Measurements from ENCODE around the gene JAKMIP3.

JAKMIP3 gene

DNA sequence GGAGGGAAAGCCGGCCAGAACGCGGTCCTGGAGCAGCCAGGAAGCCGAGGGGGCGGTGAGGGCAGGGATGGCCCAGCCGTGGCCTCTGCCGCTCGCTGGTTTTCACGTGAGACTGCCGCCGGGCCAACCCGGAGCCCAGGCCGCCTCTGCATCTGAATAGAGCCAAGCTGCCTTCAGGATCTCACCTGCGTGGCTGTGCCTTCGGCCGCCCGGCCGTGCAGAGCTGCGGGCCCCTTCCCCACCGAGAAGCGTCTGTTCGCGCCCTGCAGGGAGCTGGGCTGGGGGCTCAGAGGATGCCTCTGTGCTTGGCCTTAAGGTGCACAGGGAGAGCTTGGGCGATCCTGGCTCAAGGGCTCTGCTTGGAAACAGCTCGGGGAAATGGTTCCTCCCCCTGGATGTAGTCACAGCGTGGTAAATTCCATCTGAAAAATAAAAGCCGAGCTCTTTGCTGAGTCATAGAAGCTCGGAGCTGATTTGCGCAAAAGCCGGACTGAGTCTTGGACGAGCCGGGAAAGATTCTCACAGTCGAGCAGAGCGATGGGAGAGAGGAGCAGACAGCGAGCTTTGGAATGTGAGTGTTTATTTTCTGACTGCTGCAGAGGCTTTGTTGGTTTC, at the start of gene JAKMIP3:
JAKMIP3 (plus strand) TSS at position 456 of the 615 bp plus-strand sequence. CDS start 38,863 bp downstream, outside the sequence.
- no peak for DNase-seq

- DNase-seq, result no peak
Measured at GRCh38 chr10:132016514-132016913, 49.2 kb upstream of the JAKMIP3 start.

DNA sequence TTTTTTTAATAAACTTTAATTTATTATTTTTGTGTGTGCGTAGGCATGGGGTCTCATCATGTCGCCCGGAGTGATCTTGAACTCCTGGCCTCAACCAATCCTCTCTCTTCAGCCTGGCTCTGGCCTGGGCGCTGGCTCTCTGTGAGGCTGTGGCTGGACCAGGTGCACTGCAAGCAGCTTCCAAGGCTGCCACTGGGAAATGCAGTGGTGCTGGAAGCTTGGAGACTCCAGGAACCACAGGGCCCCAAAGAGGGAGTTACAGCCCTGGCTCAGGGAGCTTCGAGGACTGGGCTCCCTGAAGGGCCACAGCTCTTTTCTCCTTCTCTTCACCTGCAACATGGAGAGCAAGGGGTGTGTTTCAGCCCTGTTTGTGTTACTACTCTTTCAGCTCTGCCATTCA, 47.3 kb upstream of the JAKMIP3 start:
- DNase-seq, result no peak

- DNase-seq, result no peak
Measured at GRCh38 chr10:132019366-132019765, 46.4 kb upstream of the JAKMIP3 start.

- no peak for DNase-seq
Measured at GRCh38 chr10:132020456-132020855, 45.3 kb upstream of the JAKMIP3 start.

DNA sequence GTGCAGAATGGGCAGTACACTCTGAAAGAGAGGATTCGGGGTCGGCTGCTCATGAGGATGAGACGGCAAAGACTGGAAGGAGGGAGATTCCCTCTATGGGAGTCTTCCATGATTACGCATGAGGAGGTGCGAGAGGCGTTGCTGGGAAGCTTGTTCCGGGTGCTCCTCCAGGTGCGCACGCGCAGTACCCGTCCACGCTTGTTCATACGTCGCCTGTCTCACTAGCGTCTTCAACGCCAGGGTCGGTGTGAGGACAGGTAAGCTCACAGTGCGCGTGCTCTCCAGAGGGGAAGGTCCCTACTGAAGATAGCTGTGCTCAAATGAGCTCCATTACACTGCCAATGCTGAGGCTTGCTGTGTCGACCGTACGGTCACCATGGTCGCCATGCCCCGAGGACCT, 44.7 kb upstream of the JAKMIP3 start:
- no peak for DNase-seq

- DNase-seq, result no peak
Measured at GRCh38 chr10:132021504-132022143, 44.1 kb upstream of the JAKMIP3 start.

- DNase-seq, result no peak
Measured at GRCh38 chr10:132022241-132022640, 43.5 kb upstream of the JAKMIP3 start.

GRCh38 chr10:132023092-132023811, 42.5 kb upstream of the JAKMIP3 start:
- DNase-seq, result no peak

- DNase-seq, result no peak
Measured at GRCh38 chr10:132027423-132027983, 38.2 kb upstream of the JAKMIP3 start.

DNA sequence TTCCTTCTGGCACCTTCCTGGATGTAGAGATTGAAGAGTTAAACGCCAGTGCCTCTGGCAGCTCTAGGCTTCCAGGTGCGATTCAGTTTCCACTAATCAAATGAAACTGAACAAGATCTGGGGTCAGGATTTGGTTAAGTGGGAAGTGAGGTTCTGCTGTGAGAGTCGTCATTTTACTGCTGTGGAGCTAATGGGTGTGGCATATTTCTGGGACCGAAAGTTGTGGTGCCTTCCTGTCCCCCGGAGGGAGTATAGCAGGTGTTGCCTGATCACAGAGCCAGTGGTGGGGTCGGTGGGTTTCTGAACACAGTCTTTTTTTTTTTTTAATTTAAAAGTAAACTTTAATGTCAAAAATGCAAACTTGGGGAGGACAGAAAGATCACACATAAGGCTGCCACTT, 37.0 kb upstream of the JAKMIP3 start:
- DNase-seq, result no peak

DNA sequence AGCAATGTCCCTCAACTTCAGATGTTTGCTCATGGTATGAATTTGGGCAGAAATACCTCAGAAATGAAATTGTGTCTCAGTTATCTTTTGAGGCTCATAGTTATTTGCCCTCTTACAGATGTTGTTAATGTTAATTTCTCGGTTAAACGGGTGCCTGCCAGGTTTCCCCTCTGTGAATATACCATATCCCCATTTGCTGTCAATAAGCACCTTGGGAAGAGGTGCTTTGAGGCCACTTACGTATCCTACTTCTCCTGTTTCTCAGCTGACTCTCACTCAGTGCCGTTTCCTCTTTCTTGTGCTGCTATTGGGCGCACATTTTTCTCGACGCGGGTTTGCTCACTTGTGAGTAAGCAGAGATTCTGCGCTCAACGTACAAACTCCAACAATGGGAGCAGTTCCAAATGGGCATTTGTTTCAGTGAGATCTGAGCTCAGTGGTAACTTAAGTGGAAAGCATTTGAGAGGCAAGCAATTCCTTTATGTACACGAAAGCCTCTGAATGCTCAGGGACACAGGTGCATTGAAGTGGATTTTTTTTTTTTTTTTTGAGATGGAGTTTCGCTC, 34.8 kb upstream of the JAKMIP3 start:
- peak; percentile 46 for DNase-seq

GRCh38 chr10:132033632-132034031, 32.1 kb upstream of the JAKMIP3 start:
- no peak for DNase-seq

GRCh38 chr10:132035476-132035875, 30.3 kb upstream of the JAKMIP3 start:
- DNase-seq, result no peak

DNA sequence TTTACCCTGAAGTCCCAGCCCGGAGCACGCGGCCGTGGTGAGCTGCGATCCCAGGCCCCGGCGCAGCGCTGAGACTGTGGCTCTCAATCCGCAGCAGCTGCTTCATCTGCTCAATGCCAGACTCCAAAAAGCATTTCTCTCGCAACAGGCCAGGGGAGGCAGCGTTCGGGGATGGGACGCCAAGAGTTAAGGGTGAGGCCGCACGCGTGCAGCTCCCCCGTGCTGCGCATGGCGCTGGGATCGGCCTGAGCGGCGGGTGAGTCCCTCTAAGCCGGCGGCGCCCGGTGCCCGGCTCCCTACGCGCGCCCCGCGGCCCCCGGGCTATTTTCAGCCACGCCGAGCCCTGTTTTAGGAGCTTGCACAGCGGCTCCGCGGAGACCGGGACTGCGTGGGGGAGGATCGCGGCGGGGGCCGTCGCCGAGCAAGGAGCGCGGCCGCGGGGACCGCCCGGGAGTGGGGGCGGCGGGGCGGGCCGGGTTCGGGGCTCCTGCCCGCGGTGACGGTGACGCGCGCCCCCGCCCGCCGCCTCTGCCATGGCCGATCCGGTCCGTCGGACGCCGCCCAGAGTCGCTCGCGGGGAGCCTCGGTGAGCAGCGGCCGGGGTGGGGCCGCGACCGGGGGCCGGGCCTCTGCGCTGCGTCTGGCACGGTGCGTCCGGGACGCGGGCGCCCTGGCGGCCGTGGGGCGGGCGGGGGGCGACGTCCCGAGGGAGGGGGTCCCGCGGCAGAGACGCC, 29.4 kb upstream of the JAKMIP3 start:
- DNase-seq, result no peak

DNA sequence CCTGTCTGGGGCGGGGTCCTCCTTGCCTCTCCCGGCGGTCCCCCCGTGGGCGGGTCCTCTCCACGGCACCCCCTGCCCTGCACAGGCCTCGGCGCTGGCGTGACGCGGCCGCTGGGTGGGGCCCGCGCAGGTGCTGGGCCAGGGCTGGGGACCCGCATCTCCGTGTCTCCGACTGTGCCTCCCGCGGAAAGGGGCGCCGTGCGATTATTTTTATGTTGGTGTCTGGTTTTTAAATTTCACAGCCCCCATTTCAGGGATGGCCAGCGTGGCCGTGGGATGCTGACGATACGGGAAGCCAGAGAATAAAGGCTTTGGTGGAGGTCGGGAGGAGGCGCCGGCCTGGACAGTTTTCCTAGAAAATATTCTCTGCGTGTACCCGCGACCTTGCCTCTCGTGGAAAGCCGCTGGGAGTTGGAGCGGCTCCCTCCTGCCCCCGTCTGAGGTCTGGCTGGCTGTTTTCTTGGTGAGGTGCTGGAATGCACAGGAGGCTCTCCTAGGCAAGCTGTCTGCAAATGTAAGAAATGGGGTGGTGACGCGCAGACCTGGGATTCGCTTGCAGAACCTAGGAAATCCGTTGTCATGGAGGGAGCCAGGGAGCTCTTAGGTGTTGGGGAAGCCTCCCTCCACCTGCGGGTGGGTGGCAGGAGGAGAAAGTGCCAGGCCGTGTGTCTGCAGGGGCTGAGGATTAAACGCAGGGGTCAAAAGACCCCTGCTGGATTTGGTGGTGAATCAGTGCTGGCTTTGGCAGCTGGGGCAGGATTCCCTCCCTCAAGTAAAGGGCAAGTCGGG, 28.7 kb upstream of the JAKMIP3 start:
- no peak for DNase-seq

GRCh38 chr10:132037676-132037975, 28.1 kb upstream of the JAKMIP3 start:
- no peak for DNase-seq

- no peak for DNase-seq
Measured at GRCh38 chr10:132039371-132039770, 26.4 kb upstream of the JAKMIP3 start.

GRCh38 chr10:132040046-132040445, 25.7 kb upstream of the JAKMIP3 start:
- no peak for DNase-seq

DNA sequence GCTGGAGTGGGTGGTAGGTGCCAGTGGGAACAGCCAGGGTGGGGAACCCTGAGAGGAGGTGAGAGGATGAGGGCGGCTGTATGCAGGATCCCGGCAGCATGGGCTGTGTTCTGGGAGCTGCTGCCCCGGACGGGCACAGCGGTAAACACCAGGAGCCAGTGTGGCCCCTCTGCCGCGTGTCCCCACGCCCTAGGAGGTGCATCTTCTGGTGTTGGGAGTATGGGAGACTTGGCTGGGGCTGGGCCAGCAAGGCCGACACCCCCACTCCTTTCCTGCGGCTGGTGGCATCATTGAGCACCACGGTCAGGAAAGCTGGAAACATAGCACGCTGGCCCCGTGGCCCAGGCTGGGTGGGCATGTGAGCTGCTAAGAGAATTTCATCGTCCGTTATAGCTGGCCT, 24.4 kb upstream of the JAKMIP3 start:
- no peak for DNase-seq

DNA sequence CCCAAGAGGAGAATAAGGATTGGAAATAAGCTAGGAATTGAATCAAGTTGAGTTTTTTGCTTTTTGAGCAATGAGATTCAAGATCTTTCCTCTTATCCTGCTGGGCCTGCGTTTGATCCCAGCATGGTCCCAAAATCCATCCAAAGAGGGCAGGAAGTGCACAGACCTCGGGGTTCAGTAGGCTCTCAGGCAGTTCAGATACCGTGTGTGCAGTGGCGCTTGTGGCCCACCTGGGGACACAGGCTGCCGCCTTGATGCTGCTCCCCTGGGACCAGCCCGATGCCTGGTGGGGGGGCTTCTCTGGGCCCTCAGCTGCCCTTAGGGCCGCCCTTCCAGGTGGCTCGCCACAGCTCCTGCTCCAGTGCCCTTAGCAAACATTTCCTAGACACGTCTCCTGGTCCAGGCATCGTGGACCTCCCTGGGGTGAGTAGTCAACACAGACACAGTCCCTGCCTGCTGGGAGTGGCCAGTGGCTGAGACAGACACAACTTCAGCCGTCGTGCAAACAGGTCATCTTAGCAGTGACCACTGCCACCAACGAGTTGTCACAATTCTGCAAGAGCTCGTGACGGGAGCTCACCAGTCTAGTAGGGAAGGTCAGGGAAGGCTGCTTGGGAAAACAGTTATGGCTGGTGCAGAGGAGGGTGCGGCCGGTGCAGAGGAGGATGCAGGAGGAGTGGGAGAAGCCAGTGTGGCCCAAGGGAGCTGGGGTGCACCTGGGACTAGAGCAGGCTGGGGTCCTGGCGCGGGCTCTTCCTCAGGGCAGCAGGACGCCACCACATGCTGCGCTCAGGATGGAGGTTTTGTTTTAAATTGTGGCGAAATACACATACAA, 21.7 kb upstream of the JAKMIP3 start:
- no peak for DNase-seq
